Measurements from ENCODE around the gene TMEM229B. TPM values are rescaled to one million over a fixed set of nuclear protein-coding genes. Genes with fewer than 3 reads are reported as not detected.

TMEM229B gene
- total RNA-seq, 1 donor from 2014 or later, result 1.7 TPM

DNA sequence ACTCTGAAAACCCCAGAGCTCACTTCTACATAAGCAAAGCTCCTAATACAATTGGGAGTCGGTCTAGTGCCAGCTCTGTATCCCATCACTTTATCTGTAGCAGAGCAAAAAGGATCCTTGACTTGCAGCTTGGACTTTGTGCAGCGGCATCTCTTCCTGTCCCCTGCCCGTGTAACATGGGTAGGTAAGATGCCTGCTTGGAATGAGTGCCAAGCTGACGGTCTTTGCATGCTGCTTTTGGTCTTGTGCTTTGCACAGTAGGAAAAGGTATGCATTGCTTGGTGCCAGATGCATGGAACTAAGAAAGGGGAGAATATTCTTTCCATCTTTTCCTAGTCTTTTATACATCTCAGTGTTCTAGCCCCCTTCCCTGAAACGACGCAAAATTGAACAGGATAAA lies 37.7 kb upstream of the TMEM229B start:
- TF ChIP-seq, protein P1, sequence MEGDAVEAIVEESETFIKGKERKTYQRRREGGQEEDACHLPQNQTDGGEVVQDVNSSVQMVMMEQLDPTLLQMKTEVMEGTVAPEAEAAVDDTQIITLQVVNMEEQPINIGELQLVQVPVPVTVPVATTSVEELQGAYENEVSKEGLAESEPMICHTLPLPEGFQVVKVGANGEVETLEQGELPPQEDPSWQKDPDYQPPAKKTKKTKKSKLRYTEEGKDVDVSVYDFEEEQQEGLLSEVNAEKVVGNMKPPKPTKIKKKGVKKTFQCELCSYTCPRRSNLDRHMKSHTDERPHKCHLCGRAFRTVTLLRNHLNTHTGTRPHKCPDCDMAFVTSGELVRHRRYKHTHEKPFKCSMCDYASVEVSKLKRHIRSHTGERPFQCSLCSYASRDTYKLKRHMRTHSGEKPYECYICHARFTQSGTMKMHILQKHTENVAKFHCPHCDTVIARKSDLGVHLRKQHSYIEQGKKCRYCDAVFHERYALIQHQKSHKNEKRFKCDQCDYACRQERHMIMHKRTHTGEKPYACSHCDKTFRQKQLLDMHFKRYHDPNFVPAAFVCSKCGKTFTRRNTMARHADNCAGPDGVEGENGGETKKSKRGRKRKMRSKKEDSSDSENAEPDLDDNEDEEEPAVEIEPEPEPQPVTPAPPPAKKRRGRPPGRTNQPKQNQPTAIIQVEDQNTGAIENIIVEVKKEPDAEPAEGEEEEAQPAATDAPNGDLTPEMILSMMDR (IDR thresholded peaks at IDR 0.05), result no peak
- Mint-ChIP-seq H3K27me3 (ENCODE audit: low read depth) (peaks cover 34% of the 10 kb centered on the region), H3K27ac (ENCODE audit: unreplicated experiment) (no peak overlapping the region), H3K4me1 (ENCODE audit: low read depth) (no peaks in the 10 kb centered on the region), H3K9me3 (ENCODE audit: low read depth) (no peaks in the 10 kb centered on the region), H3K4me3 (ENCODE audit: unreplicated experiment) (no peak overlapping the region), H3K36me3 (ENCODE audit: low read depth) (no peaks in the 10 kb centered on the region)
- DNase-seq (ENCODE audit: low spot score), result no peak

DNA sequence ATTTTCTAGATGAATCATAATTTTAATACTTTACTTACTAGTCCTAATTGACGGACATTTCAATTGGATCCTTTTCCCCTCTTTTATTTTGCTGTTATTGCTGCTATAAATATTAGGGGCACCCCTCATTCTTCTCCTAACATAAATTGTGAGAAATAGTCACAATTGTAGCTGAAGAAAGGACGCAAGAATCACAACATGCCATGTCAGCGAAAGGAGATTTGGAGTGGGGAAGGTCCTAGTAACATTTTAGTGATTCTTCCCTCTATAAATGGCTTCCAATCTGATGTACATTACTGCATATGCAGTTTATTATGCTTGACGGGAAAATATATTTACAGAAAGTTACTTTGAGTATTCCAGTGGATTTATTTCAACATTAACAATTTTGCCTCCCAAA lies 36.9 kb upstream of the TMEM229B start:
- no peaks in the 10 kb centered on the region for H3K9me3 Mint-ChIP-seq (ENCODE audit: low read depth)
- TF ChIP-seq, protein P1 (IDR thresholded peaks at IDR 0.05), result no peak
- no peaks in the 10 kb centered on the region for H3K36me3 Mint-ChIP-seq (ENCODE audit: low read depth)
- H3K27me3 Mint-ChIP-seq (ENCODE audit: low read depth), result peaks cover 38% of the 10 kb centered on the region
- no peak overlapping the region for H3K4me3 Mint-ChIP-seq (ENCODE audit: unreplicated experiment)
- DNase-seq (ENCODE audit: low spot score), result no peak
- H3K27ac Mint-ChIP-seq (ENCODE audit: unreplicated experiment), result no peak overlapping the region
- no peaks in the 10 kb centered on the region for H3K4me1 Mint-ChIP-seq (ENCODE audit: low read depth)

DNA sequence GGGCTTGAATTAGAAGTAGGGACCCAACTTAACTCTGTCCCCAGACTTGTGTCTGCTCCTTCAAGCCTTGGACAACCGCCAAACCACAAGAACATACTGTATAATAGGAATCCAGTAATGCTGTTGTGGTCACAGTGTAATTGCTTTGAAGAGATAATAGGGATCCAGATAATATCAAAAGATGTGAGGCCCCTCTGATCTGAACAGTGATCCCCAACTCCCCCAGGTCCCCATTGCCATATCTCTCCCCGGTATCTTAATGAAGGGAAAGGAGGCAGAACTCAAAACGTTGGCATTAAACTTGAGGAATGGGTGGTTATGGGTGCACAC lies 36.1 kb upstream of the TMEM229B start:
- H3K27ac Mint-ChIP-seq (ENCODE audit: unreplicated experiment), result no peak overlapping the region
- TF ChIP-seq, protein P1 (IDR thresholded peaks at IDR 0.05), result no peak

DNA sequence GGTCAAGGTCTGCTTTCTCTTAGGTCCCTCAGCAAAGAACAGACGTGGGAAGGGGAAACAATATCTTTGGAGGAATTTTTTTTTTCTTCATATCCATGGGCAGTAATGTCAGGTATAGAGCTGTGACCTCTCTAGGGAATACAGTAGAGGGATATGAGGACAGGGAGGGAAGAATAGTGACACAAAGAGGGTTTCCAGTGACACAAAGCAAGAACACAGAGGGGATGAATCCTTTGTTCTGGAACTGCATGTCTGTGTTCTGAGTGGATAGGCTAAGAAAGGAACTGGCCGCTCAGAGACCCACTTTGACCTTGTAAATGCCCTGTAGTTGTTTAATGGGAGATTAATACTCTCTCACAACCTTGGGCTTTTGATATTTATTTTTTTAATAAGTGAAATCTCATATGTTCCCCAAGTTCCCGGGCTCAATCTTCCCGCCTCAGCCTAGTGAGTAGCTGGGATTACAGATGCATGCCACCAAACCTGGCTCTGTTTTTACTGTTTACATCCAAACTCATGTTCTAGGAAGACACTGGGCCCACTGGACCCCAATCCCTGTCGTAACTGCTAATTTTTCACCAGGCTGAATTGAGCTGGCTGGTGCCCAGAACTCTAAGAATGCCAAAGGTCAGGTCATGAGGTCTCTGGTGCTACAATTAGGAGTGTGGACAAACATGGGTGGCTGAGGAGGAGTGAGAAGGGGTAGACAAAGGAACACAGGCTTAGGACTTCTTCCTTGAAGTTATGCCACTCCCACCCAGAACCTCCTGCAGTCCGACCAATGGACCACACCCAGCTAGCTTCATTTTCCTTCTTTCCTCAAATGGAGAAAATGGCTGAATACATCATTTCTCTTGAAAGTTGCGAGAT lies 35.5 kb upstream of the TMEM229B start:
- TF ChIP-seq, protein P1 (IDR thresholded peaks at IDR 0.05), result no peak
- no peaks in the 10 kb centered on the region for H3K4me1 Mint-ChIP-seq (ENCODE audit: low read depth)
- H3K4me3 Mint-ChIP-seq (ENCODE audit: unreplicated experiment), result no peak overlapping the region
- DNase-seq (ENCODE audit: low spot score), result no peak
- no peak overlapping the region for H3K27ac Mint-ChIP-seq (ENCODE audit: unreplicated experiment)
- H3K36me3 Mint-ChIP-seq (ENCODE audit: low read depth), result no peaks in the 10 kb centered on the region
- peaks cover 48% of the 10 kb centered on the region for H3K27me3 Mint-ChIP-seq (ENCODE audit: low read depth)
- H3K9me3 Mint-ChIP-seq (ENCODE audit: low read depth), result no peaks in the 10 kb centered on the region

More for the DNA sequence above, 36.1 kb upstream of the TMEM229B start:
- no peaks in the 10 kb centered on the region for H3K9me3 Mint-ChIP-seq (ENCODE audit: low read depth)
- no peaks in the 10 kb centered on the region for H3K4me1 Mint-ChIP-seq (ENCODE audit: low read depth)
- peaks cover 44% of the 10 kb centered on the region for H3K27me3 Mint-ChIP-seq (ENCODE audit: low read depth)
- H3K36me3 Mint-ChIP-seq (ENCODE audit: low read depth), result no peaks in the 10 kb centered on the region
- no peak for DNase-seq (ENCODE audit: low spot score)
- H3K4me3 Mint-ChIP-seq (ENCODE audit: unreplicated experiment), result no peak overlapping the region

DNA sequence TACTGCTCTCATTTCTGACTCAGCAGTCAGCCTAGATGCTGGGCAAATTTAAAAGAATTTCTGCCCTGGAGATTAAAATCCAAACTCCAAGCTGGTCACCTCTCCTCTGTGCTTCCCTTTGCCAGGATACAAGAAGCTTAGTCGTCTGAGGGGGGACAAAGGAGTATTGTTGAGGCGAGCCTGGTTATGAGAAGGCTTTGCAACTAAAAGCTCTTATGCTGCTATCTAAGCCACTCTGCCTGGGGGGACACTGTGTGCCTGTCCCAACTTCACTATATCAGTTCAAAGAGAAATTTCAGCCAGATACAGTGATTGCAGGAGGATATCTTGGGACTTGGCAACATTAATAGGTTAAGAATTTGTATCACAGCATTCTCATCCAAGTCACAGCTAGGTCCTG lies 33.7 kb upstream of the TMEM229B start:
- TF ChIP-seq, protein P1 (IDR thresholded peaks at IDR 0.05), result no peak
- Mint-ChIP-seq H3K36me3 (ENCODE audit: low read depth) (no peaks in the 10 kb centered on the region), H3K27ac (ENCODE audit: unreplicated experiment) (no peak overlapping the region), H3K27me3 (ENCODE audit: low read depth) (peaks cover 52% of the 10 kb centered on the region), H3K9me3 (ENCODE audit: low read depth) (no peaks in the 10 kb centered on the region), H3K4me3 (ENCODE audit: unreplicated experiment) (no peak overlapping the region), H3K4me1 (ENCODE audit: low read depth) (no peaks in the 10 kb centered on the region)
- no peak for DNase-seq (ENCODE audit: low spot score)
